ENCODE results near the gene SLC39A1.
A peak's percentile ranks its signal among the peaks of the same experiment; 100 is the strongest.
"Not testable (repeated sequence)": the region's sequence is repeated elsewhere in the genome, so short reads cannot be mapped to it uniquely, and the experiment has no call there.

SLC39A1 gene

GRCh38 chr1:153929426-153929825, 33.9 kb downstream of the SLC39A1 start:
- no peak for DNase-seq (ENCODE audit: low read depth in 2 of 2)

- no peak for DNase-seq (ENCODE audit: low read depth in 2 of 2)
These were observed 34.5 kb downstream of the SLC39A1 start for GRCh38 chr1:153928791-153929341.

GRCh38 chr1:153928245-153928644, 35.1 kb downstream of the SLC39A1 start:
- no peak for DNase-seq (ENCODE audit: low read depth in 2 of 2)

GRCh38 chr1:153926405-153926804, 36.9 kb downstream of the SLC39A1 start:
- no peak for DNase-seq (ENCODE audit: low read depth in 2 of 2)

GRCh38 chr1:153922972-153923925, 40.1 kb downstream of the SLC39A1 start, which contains the start of gene GATAD2B:
TSS of gene GATAD2B (minus strand) at chr1:153922972. CDS start at chr1:153828347, 94,625 bp downstream.
- peak; percentile 96 to 99 for DNase-seq (ENCODE audit: low read depth in 2 of 2)

- peak; percentile 38 to 53 for DNase-seq (ENCODE audit: low read depth in 2 of 2)
These were observed 41.0 kb downstream of the SLC39A1 start for GRCh38 chr1:153922076-153922971.

- no peak for DNase-seq (ENCODE audit: low read depth in 2 of 2)
These were observed 41.6 kb downstream of the SLC39A1 start for GRCh38 chr1:153921803-153922075.

GRCh38 chr1:153921080-153921802, 42.1 kb downstream of the SLC39A1 start:
- no peak for DNase-seq (ENCODE audit: low read depth in 2 of 2)

GRCh38 chr1:153919876-153920852, 43.2 kb downstream of the SLC39A1 start:
- no peak for DNase-seq (ENCODE audit: low read depth in 2 of 2)

GRCh38 chr1:153916297-153916696, 47.0 kb downstream of the SLC39A1 start:
- DNase-seq (ENCODE audit: low read depth in 2 of 2): no peak

- DNase-seq (ENCODE audit: low read depth in 2 of 2): no peak
These were observed 51.0 kb downstream of the SLC39A1 start for GRCh38 chr1:153912349-153912748.

- not testable (repeated sequence) for DNase-seq (ENCODE audit: low read depth in 2 of 2)
These were observed 52.8 kb downstream of the SLC39A1 start for GRCh38 chr1:153910560-153910959.
